KOPT-K1 (cell line): ENCODE results near the gene TGFB1.
"Not testable (repeated sequence)": the region's sequence is repeated elsewhere in the genome, so short reads cannot be mapped to it uniquely, and the experiment has no call there.

Source experiments
- H3K27ac ChIP-seq: fragments of 200-600 bp; sonication (generic); 2 replicates; pipeline ENCODE4 v1.5.1; 2016; ENCODE audit warnings: antibody characterized with exemption, mild to moderate bottlenecking, low read depth, low read length; ENCODE audit not compliant: poor library complexity, severe bottlenecking
- H3K36me3 ChIP-seq: fragments of 200-600 bp; sonication (generic); 2 replicates; pipeline ENCODE4 v1.5.1; 2017; ENCODE audit warnings: antibody characterized with exemption, mild to moderate bottlenecking, low read length, moderate library complexity; ENCODE audit not compliant: insufficient read depth
- H3K9me3 ChIP-seq: fragments of 200-600 bp; sonication (generic); 2 replicates; pipeline ENCODE4 v1.5.1; 2017; ENCODE audit warnings: antibody characterized with exemption, low read length, mild to moderate bottlenecking; ENCODE audit not compliant: insufficient read depth, poor library complexity, severe bottlenecking

TGFB1 gene

DNA sequence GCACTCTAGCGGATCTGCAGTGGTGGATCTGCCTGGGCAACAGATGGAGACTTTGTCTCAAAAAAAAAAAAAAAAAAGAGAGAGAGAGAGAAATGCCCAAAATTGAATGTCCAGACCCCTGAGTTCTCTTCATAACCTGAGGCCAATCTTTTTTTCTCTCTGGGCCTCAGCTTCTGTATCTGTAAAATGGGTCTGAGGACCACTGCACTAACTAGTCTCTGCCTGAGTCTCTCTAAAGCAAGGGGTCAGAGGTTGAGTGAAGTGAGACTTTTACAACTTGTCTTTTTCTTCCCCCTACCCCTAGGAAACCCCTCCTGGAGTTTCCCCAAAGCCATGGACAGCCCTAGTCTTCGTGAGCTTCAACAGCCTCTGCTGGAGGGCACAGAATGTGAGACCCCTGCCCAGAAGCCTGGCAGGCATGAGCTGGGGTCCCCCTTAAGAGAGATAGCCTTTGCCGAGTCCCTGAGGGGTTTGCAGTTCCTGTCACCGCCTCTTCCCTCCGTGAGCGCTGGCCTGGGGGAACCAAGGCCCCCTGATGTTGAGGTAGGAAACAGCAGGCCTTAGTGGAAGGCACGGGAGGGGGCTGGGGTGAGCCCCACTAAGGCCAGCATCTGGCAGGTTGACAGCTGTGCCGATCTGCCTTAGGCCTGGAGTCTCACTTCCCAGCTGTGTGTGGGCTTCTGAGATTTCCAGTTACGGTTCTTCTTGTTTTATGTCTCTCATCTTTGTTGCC, 24.4 kb upstream of the TGFB1 start:
- H3K9me3 ChIP-seq, result no peaks in the 10 kb centered on the region
- H3K27ac ChIP-seq, result no peak overlapping the region
- H3K36me3 ChIP-seq, result peaks cover 14% of the 10 kb centered on the region; the same call in 1 of the 2 replicates

DNA sequence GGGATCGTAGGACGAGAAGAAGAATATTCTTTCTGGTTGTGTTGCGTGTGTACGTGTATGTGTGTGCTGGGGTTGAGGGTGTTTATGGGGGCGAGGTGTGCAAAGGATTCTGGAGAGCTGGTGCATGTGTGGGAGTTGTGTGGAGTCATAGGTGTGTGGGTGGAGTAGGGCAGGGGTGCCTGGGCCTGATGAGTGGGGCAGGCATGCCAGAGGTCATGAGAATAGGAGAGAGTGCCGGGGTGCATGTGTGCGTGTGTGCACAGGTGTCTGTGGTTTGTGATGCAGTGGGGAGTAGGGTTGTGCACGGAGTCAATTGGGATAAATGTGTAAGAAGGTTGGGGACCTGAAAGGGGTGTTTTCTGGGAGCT, 23.3 kb upstream of the TGFB1 start:
- Histone ChIP-seq H3K36me3 (peaks cover 7% of the 10 kb centered on the region; the same call in 1 of the 2 replicates), H3K27ac (no peak overlapping the region), H3K9me3 (no peaks in the 10 kb centered on the region)

- no peaks in the 10 kb centered on the region for H3K9me3 ChIP-seq
- H3K27ac ChIP-seq, result no peak within 1 kb of the TSS
- H3K36me3 ChIP-seq, result peaks cover 7% of the 10 kb centered on the region; the same call in 1 of the 2 replicates
These were observed 22.7 kb upstream of the TGFB1 start, which contains the start of gene TMEM91 for GRCh38 chr19:41376241-41376997. TSS of gene TMEM91 (plus strand) at chr19:41376533. CDS start at chr19:41378310, 1,777 bp downstream.

DNA sequence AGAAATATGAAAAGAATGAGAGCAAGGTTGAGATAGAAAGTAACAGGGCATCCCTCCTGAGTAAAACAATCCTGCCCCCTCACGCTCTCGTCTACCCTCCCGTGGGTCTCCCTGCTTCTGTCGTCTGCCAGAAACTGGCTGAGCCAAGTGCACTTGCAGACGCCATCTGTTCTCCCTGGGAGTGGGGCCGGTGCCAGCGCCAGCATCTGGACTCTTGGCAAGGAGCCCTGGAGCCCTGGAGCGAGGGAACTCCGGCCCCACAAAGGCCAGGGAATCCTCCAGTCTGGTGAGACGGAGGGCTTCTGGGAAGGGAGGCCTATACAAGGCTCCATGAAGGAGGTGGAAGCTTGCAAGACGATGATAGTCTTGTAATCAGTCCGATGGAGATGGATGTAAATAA, 20.3 kb upstream of the TGFB1 start:
- H3K9me3 ChIP-seq, result no peaks in the 10 kb centered on the region
- H3K27ac ChIP-seq, result no peak overlapping the region
- H3K36me3 ChIP-seq, result peaks cover 7% of the 10 kb centered on the region; the same call in 1 of the 2 replicates

GRCh38 chr19:41372501-41372900, 18.8 kb upstream of the TGFB1 start:
- Histone ChIP-seq H3K27ac (no peak overlapping the region), H3K36me3 (no peaks in the 10 kb centered on the region; the same call in 1 of the 2 replicates), H3K9me3 (no peaks in the 10 kb centered on the region)

- no peak overlapping the region for H3K27ac ChIP-seq
- H3K36me3 ChIP-seq, result no peaks in the 10 kb centered on the region; the same call in 1 of the 2 replicates
- H3K9me3 ChIP-seq, result no peaks in the 10 kb centered on the region
These were observed 17.8 kb upstream of the TGFB1 start for GRCh38 chr19:41371541-41371940.

- not testable (repeated sequence) for H3K36me3 ChIP-seq, H3K9me3 ChIP-seq, H3K27ac ChIP-seq
These were observed 17.4 kb upstream of the TGFB1 start for GRCh38 chr19:41371119-41371518.

- no peak overlapping the region for H3K27ac ChIP-seq
- H3K36me3 ChIP-seq, result no peaks in the 10 kb centered on the region; the same call in 1 of the 2 replicates
- no peaks in the 10 kb centered on the region for H3K9me3 ChIP-seq
These were observed 16.0 kb upstream of the TGFB1 start for GRCh38 chr19:41369769-41370168.

- H3K9me3 ChIP-seq, result no peaks in the 10 kb centered on the region
- H3K36me3 ChIP-seq, result no peaks in the 10 kb centered on the region; the same call in 1 of the 2 replicates
- H3K27ac ChIP-seq, result no peak overlapping the region
These were observed 14.2 kb upstream of the TGFB1 start for GRCh38 chr19:41367848-41368301.

DNA sequence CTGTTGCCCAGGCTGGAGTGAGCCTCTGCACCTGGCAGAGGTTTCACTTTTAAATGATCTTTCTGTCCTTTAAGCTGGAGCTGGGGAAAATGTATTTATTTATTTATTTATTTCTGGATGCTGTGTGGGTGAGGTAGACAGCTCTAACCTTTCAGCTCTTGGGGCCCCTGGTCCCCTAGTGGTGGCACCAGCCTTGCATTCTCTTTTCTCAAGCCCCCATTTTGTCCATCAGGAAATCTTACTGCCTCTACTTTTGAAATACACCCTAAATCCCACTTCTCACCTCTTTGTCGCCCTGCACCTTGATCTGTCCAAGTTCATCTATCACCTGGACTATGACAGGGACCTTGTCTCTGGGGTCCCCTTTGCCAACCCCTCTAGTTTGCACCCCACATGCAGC, 12.4 kb upstream of the TGFB1 start:
- no peak overlapping the region for H3K27ac ChIP-seq
- H3K36me3 ChIP-seq, result no peaks in the 10 kb centered on the region

DNA sequence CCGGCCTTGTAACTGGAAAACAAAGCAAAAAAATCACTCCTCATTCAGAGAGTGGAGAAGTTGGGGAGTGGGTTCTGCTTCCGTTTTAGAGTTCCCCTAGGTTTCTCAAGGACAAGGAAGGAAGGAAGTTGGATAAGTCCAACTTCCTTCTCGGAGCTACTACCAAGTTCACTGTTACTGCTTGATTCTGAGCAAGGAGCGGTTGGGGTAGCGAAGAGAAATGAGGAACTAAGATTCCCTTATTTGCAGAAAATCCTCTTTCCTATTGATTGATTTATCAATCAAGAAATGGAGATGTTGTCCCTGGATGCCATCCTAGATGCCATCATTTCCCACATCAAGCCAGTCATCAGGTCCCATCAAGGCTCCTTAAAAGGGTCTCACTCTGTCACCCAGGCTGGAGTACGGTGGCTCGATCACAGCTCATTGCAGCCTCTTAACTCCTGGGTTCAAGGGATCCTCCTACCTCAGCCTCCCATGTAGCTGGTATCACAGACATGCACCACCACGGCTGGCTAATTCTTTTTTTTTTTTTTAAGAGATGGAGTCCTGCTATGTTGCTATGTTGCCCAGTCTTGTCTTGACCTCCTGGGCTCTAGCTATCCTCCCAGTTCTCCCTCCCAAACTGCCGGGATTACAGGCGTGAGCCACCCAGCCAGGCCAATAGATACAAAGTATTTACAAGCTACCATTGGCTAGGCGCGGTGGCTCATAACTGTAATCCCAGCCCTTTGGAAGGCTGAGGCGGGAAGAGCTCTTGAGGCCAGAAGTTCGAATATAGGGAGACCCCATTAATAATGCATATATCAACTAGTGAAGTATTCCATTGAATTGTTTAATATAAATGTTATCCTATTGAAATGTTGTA, 11.0 kb upstream of the TGFB1 start:
- Histone ChIP-seq H3K9me3 (no peaks in the 10 kb centered on the region), H3K36me3 (no peaks in the 10 kb centered on the region), H3K27ac (peak overlapping the region; percentile 98)

More for the DNA sequence above, 12.4 kb upstream of the TGFB1 start:
- no peaks in the 10 kb centered on the region for H3K9me3 ChIP-seq

GRCh38 chr19:41363753-41364523, 10.2 kb upstream of the TGFB1 start, which contains the start of gene B9D2:
TSS of gene B9D2 (minus strand) at chr19:41364149. CDS start at chr19:41363519, 630 bp downstream.
- H3K36me3 ChIP-seq, result no peaks in the 10 kb centered on the region
- H3K9me3 ChIP-seq, result no peaks in the 10 kb centered on the region
- H3K27ac ChIP-seq, result peak within 1 kb of the TSS; percentile 98

DNA sequence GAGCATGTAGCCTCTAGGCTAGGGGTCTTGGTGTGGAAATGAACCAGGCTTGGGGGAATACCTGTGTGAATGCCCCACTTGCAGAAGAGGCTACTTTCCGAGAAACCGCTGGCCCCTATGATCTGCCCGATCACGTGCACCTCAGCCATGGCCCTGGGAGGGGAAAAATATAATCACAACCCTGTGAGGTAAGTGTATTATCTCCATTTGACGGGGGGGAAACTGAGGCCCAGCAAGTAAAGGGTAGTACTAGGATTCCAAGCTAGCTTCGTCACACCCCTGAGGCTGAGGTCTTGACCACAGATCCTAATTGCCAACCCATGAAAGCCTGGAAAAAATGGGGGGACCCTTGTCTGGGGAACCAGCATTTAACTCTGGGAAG, 9.6 kb upstream of the TGFB1 start:
- Histone ChIP-seq H3K36me3 (no peaks in the 10 kb centered on the region), H3K9me3 (no peaks in the 10 kb centered on the region), H3K27ac (peak overlapping the region; percentile 98)

- Histone ChIP-seq H3K27ac (no peak overlapping the region), H3K36me3 (no peaks in the 10 kb centered on the region), H3K9me3 (no peaks in the 10 kb centered on the region)
These were observed 8.6 kb upstream of the TGFB1 start for GRCh38 chr19:41362143-41362847.
